Measurements from ENCODE around the gene KPNA6.

DNA sequence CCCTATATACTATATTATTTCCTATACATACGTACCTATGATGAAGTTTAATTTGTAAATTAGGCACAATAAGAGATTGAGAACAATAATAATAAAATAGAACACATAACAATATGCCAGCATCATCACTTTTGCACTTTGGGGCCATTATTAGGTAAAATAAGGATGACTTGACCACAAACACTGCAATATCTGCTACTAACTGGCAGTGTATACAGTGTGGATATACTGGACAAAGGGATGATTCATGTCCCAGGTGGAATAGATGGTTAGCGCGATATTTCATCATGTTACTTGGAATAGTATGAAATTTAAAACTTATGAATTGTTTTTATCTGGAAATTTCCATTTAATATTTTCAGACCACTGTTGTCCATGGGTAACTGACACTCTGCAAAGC, 36.2 kb downstream of the KPNA6 start:
- TF ChIP-seq, protein P1, sequence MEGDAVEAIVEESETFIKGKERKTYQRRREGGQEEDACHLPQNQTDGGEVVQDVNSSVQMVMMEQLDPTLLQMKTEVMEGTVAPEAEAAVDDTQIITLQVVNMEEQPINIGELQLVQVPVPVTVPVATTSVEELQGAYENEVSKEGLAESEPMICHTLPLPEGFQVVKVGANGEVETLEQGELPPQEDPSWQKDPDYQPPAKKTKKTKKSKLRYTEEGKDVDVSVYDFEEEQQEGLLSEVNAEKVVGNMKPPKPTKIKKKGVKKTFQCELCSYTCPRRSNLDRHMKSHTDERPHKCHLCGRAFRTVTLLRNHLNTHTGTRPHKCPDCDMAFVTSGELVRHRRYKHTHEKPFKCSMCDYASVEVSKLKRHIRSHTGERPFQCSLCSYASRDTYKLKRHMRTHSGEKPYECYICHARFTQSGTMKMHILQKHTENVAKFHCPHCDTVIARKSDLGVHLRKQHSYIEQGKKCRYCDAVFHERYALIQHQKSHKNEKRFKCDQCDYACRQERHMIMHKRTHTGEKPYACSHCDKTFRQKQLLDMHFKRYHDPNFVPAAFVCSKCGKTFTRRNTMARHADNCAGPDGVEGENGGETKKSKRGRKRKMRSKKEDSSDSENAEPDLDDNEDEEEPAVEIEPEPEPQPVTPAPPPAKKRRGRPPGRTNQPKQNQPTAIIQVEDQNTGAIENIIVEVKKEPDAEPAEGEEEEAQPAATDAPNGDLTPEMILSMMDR (IDR thresholded peaks at IDR 0.05), result no peak
- no peak for TF ChIP-seq POLR2AphosphoS5 (IDR thresholded peaks at IDR 0.05)
- no peak for TF ChIP-seq POLR2A (IDR thresholded peaks at IDR 0.05)

Data from prostate gland (tissue), 2 donors.